GM12874 (cell line): Measurements from ENCODE around the gene ZNF664.

Experiments
- CTCF ChIP-seq: IDR thresholded peaks from 2 replicates; pipeline ENCODE4 v1.5.1; 2011; ENCODE audit warnings: low read depth, mild to moderate bottlenecking, control low read depth, low read length, moderate library complexity; ENCODE audit not compliant: insufficient read depth

The ZNF664 gene

GRCh38 chr12:123931686-123932321, 41.2 kb upstream of the ZNF664 start:
- TF ChIP-seq CTCF: no peak

- no peak for TF ChIP-seq CTCF
Measured at GRCh38 chr12:123933214-123933613, 39.8 kb upstream of the ZNF664 start.

GRCh38 chr12:123934016-123934620, 38.9 kb upstream of the ZNF664 start:
- TF ChIP-seq CTCF: no peak

GRCh38 chr12:123934829-123935228, 38.2 kb upstream of the ZNF664 start:
- TF ChIP-seq CTCF: no peak

- TF ChIP-seq CTCF: no peak
Measured at GRCh38 chr12:123935956-123936355, 37.1 kb upstream of the ZNF664 start.

- TF ChIP-seq CTCF: no peak
Measured at GRCh38 chr12:123936471-123936870, 36.5 kb upstream of the ZNF664 start.

GRCh38 chr12:123936956-123937706, 35.9 kb upstream of the ZNF664 start:
- TF ChIP-seq CTCF: no peak
